ENCODE data around the gene SEMA6A. TPM values are rescaled to one million over a fixed set of nuclear protein-coding genes. Genes with fewer than 3 reads are reported as not detected.

Gene SEMA6A
- total RNA-seq, 1 experiment from 2014 or later, result 18.3 TPM

DNA sequence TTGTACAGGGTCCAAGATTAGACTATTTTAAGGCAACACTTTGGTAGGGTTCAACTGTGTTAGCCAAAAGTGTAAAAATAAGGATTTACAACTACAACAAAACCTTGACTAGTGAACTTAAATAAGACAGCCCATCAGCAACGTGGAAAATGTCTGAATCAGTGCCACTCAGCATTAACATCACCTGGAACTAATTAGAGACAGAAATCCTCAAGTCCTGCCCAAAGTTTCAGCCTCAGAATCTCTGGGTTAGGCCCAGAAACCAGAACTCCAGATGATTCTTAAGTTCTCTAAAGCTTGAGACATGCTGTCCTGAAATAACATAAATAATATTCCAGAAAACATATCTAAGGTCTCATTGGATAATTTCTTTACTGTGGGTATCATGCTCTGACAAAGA is 118.6 kb downstream of the SEMA6A start:
- CTCF ChIA-PET, result no interaction called here
- H3K4me3 Mint-ChIP-seq (ENCODE audit: unreplicated experiment), result no peak overlapping the region
- no TSS peak for BruUV-seq (replicated peaks)
- no peak overlapping the region for H3K4me3 ChIP-seq (ENCODE audit: low read depth, low read length)
- no peaks in the 10 kb centered on the region for H3K4me1 ChIP-seq
- no peaks in the 10 kb centered on the region for H3K27me3 Mint-ChIP-seq (ENCODE audit: insufficient read depth, unreplicated experiment)
- POLR2A ChIA-PET, result no interaction called here
- intact Hi-C loops (cut with micrococcal nuclease; ENCODE audit: unreplicated experiment), result no loop called here
- TF ChIP-seq, protein P1, sequence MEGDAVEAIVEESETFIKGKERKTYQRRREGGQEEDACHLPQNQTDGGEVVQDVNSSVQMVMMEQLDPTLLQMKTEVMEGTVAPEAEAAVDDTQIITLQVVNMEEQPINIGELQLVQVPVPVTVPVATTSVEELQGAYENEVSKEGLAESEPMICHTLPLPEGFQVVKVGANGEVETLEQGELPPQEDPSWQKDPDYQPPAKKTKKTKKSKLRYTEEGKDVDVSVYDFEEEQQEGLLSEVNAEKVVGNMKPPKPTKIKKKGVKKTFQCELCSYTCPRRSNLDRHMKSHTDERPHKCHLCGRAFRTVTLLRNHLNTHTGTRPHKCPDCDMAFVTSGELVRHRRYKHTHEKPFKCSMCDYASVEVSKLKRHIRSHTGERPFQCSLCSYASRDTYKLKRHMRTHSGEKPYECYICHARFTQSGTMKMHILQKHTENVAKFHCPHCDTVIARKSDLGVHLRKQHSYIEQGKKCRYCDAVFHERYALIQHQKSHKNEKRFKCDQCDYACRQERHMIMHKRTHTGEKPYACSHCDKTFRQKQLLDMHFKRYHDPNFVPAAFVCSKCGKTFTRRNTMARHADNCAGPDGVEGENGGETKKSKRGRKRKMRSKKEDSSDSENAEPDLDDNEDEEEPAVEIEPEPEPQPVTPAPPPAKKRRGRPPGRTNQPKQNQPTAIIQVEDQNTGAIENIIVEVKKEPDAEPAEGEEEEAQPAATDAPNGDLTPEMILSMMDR (IDR thresholded peaks at IDR 0.05; ENCODE audit: insufficient read depth in 1 of 2, low read depth in 1 of 2, low read length in 1 of 2, severe bottlenecking in 1 of 2, unreplicated experiment in 1 of 2), result no peak
- no peaks in the 10 kb centered on the region; the same call in 1 of the 2 replicates for H3K36me3 ChIP-seq (ENCODE audit: control insufficient read depth, insufficient read depth, low read length)
- no peaks in the 10 kb centered on the region for H3K9me3 ChIP-seq
- no peaks in the 10 kb centered on the region for H3K4me1 Mint-ChIP-seq (ENCODE audit: low read depth, unreplicated experiment)
- DNase-seq, result no peak
- no peaks in the 10 kb centered on the region for H3K9me3 Mint-ChIP-seq (ENCODE audit: unreplicated experiment)
- no peaks in the 10 kb centered on the region for H3K36me3 Mint-ChIP-seq (ENCODE audit: insufficient read depth, unreplicated experiment)
- no peaks in the 10 kb centered on the region for H3K27me3 ChIP-seq (replicated peaks; ENCODE audit: control insufficient read depth, insufficient read depth, low read length)
- no peak overlapping the region for H3K27ac Mint-ChIP-seq (ENCODE audit: unreplicated experiment)

DNA sequence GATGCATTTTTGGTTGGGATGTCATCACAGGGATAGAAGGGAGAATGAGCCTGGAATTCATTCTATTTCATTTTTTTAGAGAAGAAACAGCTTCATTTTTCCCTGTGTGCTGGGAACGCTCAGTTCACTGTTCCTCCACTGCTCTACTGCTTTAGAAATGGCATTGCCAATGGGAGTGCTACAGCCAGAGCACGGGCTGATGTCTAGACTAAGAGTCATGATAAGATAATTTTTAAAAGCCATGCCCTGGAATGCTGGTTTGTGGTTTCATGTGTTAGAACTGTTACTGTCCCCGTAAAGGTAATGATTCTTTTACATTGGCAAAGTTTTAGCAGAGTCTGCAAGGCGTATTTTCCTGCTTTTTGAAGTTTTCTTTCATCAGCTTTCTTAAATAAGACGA is 119.6 kb downstream of the SEMA6A start:
- ChIA-PET CTCF (no interaction called here), POLR2A (no interaction called here)

GRCh38 chr5:116454417-116454927 is 120.2 kb downstream of the SEMA6A start:
- DNase-seq, result no peak
- POLR2A ChIA-PET, result no interaction called here
- no peak overlapping the region for H3K27ac Mint-ChIP-seq (ENCODE audit: unreplicated experiment)
- no TSS peak for BruUV-seq (replicated peaks)
- CTCF ChIA-PET, result no interaction called here
- H3K4me3 ChIP-seq (ENCODE audit: low read depth, low read length), result no peak overlapping the region
- H3K36me3 Mint-ChIP-seq (ENCODE audit: insufficient read depth, unreplicated experiment), result peaks cover 3% of the 10 kb centered on the region
- no peaks in the 10 kb centered on the region for H3K9me3 Mint-ChIP-seq (ENCODE audit: unreplicated experiment)
- H3K4me1 Mint-ChIP-seq (ENCODE audit: low read depth, unreplicated experiment), result no peaks in the 10 kb centered on the region
- no peaks in the 10 kb centered on the region for H3K27me3 ChIP-seq (replicated peaks; ENCODE audit: control insufficient read depth, insufficient read depth, low read length)
- intact Hi-C loops (cut with micrococcal nuclease; ENCODE audit: unreplicated experiment), result no loop called here
- H3K4me3 Mint-ChIP-seq (ENCODE audit: unreplicated experiment), result no peak overlapping the region
- H3K27me3 Mint-ChIP-seq (ENCODE audit: insufficient read depth, unreplicated experiment), result no peaks in the 10 kb centered on the region
- H3K4me1 ChIP-seq, result no peaks in the 10 kb centered on the region
- no peaks in the 10 kb centered on the region for H3K9me3 ChIP-seq
- TF ChIP-seq, protein P1 (IDR thresholded peaks at IDR 0.05; ENCODE audit: insufficient read depth in 1 of 2, low read depth in 1 of 2, low read length in 1 of 2, severe bottlenecking in 1 of 2, unreplicated experiment in 1 of 2), result no peak
- peaks cover 1% of the 10 kb centered on the region; the same call in 1 of the 2 replicates for H3K36me3 ChIP-seq (ENCODE audit: control insufficient read depth, insufficient read depth, low read length)

More for the DNA sequence above, 119.6 kb downstream of the SEMA6A start:
- no peaks in the 10 kb centered on the region for H3K4me1 Mint-ChIP-seq (ENCODE audit: low read depth, unreplicated experiment)
- H3K4me3 Mint-ChIP-seq (ENCODE audit: unreplicated experiment), result no peak overlapping the region
- Histone ChIP-seq H3K4me3 (ENCODE audit: low read depth, low read length) (no peak overlapping the region), H3K4me1 (no peaks in the 10 kb centered on the region), H3K27me3 (replicated peaks; ENCODE audit: control insufficient read depth, insufficient read depth, low read length) (no peaks in the 10 kb centered on the region), H3K9me3 (no peaks in the 10 kb centered on the region), H3K36me3 (ENCODE audit: control insufficient read depth, insufficient read depth, low read length) (peaks cover 1% of the 10 kb centered on the region; the same call in 1 of the 2 replicates)
- no TSS peak for BruUV-seq (replicated peaks)
- H3K27me3 Mint-ChIP-seq (ENCODE audit: insufficient read depth, unreplicated experiment), result no peaks in the 10 kb centered on the region
- TF ChIP-seq, protein P1 (IDR thresholded peaks at IDR 0.05; ENCODE audit: insufficient read depth in 1 of 2, low read depth in 1 of 2, low read length in 1 of 2, severe bottlenecking in 1 of 2, unreplicated experiment in 1 of 2), result no peak
- H3K36me3 Mint-ChIP-seq (ENCODE audit: insufficient read depth, unreplicated experiment), result no peaks in the 10 kb centered on the region
- no peak overlapping the region for H3K27ac Mint-ChIP-seq (ENCODE audit: unreplicated experiment)
- intact Hi-C loops (cut with micrococcal nuclease; ENCODE audit: unreplicated experiment), result no loop called here
- DNase-seq, result no peak
- H3K9me3 Mint-ChIP-seq (ENCODE audit: unreplicated experiment), result no peaks in the 10 kb centered on the region
